Neural cell (in vitro differentiated cells): ENCODE data around the gene COL24A1. TPM values are rescaled to one million over a fixed set of nuclear protein-coding genes. Genes with fewer than 3 reads are reported as not detected.

ENCODE experiments used
- H2AFZ ChIP-seq: fragments of 200-600, 300-800 bp; sonication (generic), shearing (Covaris generic); 2 replicates; pipeline ENCODE4 v1.6.0; 2014; ENCODE audit warnings: low read depth, mild to moderate bottlenecking, antibody characterized with exemption, low read length, moderate library complexity
- H3F3A ChIP-seq: fragments of 200-600 bp; shearing (Covaris generic); 2 replicates; pipeline ENCODE4 v1.6.1; 2016; ENCODE audit warnings: mild to moderate bottlenecking, moderate library complexity, mixed read lengths, antibody characterized with exemption, low read length; ENCODE audit not compliant: insufficient read depth, poor library complexity, severe bottlenecking
- H3K27ac ChIP-seq: fragments of 200-600, 300-800 bp; sonication (generic), shearing (Covaris generic); 2 replicates; pipeline ENCODE4 v1.5.1; 2014; ENCODE audit warnings: mild to moderate bottlenecking, low read length, moderate library complexity
- H3K27me3 ChIP-seq: fragments of 300-800, 200-600 bp; sonication (generic), shearing (Covaris generic); 2 replicates; pipeline ENCODE4 v1.6.0; 2014; ENCODE audit warnings: mild to moderate bottlenecking, low read depth, low read length, moderate library complexity; ENCODE audit not compliant: insufficient read depth
- H3K36me3 ChIP-seq: fragments of 300-800, 200-600 bp; sonication (generic), shearing (Covaris generic); 2 replicates; pipeline ENCODE4 v1.5.1; 2014; ENCODE audit warnings: mild to moderate bottlenecking, antibody characterized with exemption, low read length, moderate library complexity; ENCODE audit not compliant: insufficient read depth
- H3K4me2 ChIP-seq: fragments of 300-800, 200-600 bp; sonication (generic), shearing (Covaris generic); 2 replicates; pipeline ENCODE4 v1.6.0; 2014; ENCODE audit warnings: mild to moderate bottlenecking, low read length
- H3K4me3 ChIP-seq: fragments of 300-800, 200-600 bp; sonication (generic), shearing (Covaris generic); 2 replicates; pipeline ENCODE4 v1.5.1; 2014; ENCODE audit warnings: mild to moderate bottlenecking, low read length, moderate library complexity
- H3K79me2 ChIP-seq: fragments of 200-600 bp; shearing (Covaris generic); replicated peaks from 2 replicates; pipeline ENCODE4 v1.6.0; 2014; ENCODE audit warnings: mild to moderate bottlenecking, low read length, moderate library complexity; ENCODE audit not compliant: insufficient read depth
- H3K9ac ChIP-seq: fragments of 300-800, 200-600 bp; sonication (generic), shearing (Covaris generic); 2 replicates; pipeline ENCODE4 v1.6.1; 2016; ENCODE audit warnings: mild to moderate bottlenecking, low read length, mixed read lengths
- H3K9me2 ChIP-seq: fragments of 200-600 bp; shearing (Covaris generic); 2 replicates; pipeline ENCODE4 v1.6.1; 2016; ENCODE audit warnings: mild to moderate bottlenecking, low read length, mixed read lengths; ENCODE audit not compliant: insufficient read depth
- H3K9me3 ChIP-seq: fragments of 200-600, 300-800 bp; sonication (generic), shearing (Covaris generic); 2 replicates; pipeline ENCODE4 v1.6.1; 2016; ENCODE audit warnings: mild to moderate bottlenecking, mixed run types, low read length, moderate library complexity, mixed read lengths
- H4K20me1 ChIP-seq: fragments of 200-600 bp; shearing (Covaris generic); 2 replicates; pipeline ENCODE4 v1.6.1; 2016; ENCODE audit warnings: mild to moderate bottlenecking, mixed run types; ENCODE audit not compliant: insufficient read depth
- EP300 ChIP-seq: fragments of 450-650 bp; conservative IDR thresholded peaks from 2 replicates; pipeline ENCODE4 v1.6.1; 2014; ENCODE audit warnings: antibody characterized with exemption, mild to moderate bottlenecking, moderate library complexity; ENCODE audit not compliant: poor library complexity, severe bottlenecking
- EZH2 ChIP-seq: fragments of 200-600, 300-800 bp; shearing (Covaris generic), sonication (generic); IDR thresholded peaks from 2 replicates; pipeline ENCODE4 v1.6.1; 2014; ENCODE audit warnings: antibody characterized with exemption, low read length, borderline replicate concordance, mild to moderate bottlenecking; ENCODE audit not compliant: insufficient read depth, poor library complexity, severe bottlenecking
- MXI1 ChIP-seq: fragments of 450-650 bp; conservative IDR thresholded peaks from 2 replicates; pipeline ENCODE4 v1.6.1; 2014; ENCODE audit warnings: antibody characterized with exemption, mild to moderate bottlenecking; ENCODE audit not compliant: poor library complexity, severe bottlenecking
- POLR2AphosphoS5 ChIP-seq: IDR thresholded peaks from 2 replicates; pipeline ENCODE4 v1.6.1; 2012
- RAD21 ChIP-seq: fragments of 450-650 bp; conservative IDR thresholded peaks from 2 replicates; pipeline ENCODE4 v1.6.1; 2014; ENCODE audit warnings: antibody characterized with exemption, mild to moderate bottlenecking, moderate library complexity
- SMC3 ChIP-seq: fragments of 450-650 bp; conservative IDR thresholded peaks from 2 replicates; pipeline ENCODE4 v1.6.1; 2014; ENCODE audit warnings: antibody characterized with exemption, mild to moderate bottlenecking, moderate library complexity; ENCODE audit not compliant: poor library complexity
- TAF1 ChIP-seq: IDR thresholded peaks from 2 replicates; pipeline ENCODE4 v1.6.1; 2012; ENCODE audit warnings: low read depth
- polyA plus RNA-seq: library from polyadenylated mRNA; depleted of rRNA; stranded (reverse); fragments of >200 nt; gene quantifications from 2 replicates; pipeline ENCODE4 v1.2.3, GENCODE V29; 2014
- TF ChIP-seq, protein P1 (sequence below): fragments of 450-650 bp; IDR thresholded peaks from 2 replicates; pipeline ENCODE4 v1.5.1; 2014; ENCODE audit warnings: antibody characterized with exemption, mild to moderate bottlenecking, moderate library complexity; ENCODE audit not compliant: poor library complexity, severe bottlenecking
- TF ChIP-seq, protein P2 (sequence below): IDR thresholded peaks from 2 replicates; pipeline ENCODE4 v1.6.1; 2012; ENCODE audit warnings: borderline replicate concordance

The COL24A1 gene
- polyA plus RNA-seq, 1 donor from 2014 or later = 0.19 TPM

DNA sequence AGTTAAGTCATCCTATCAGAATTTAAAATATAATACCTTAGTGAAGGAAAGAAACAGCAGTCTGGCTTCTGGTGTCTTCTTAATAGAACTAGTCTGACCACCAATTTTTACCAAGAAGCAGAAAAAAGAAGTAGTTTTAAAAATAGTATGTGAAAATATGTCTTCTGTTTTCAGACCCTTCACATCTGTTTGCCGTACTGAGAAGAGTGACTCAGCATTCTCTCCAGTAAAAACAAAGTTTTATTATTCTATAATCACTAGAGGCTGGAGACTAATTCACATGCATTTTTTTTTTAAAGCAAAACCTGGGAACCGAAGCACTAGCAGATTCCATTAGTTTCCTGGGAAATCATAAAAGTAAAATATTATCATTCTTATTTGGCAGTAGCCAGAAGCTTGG lies 163.8 kb downstream of the COL24A1 start:
- Histone ChIP-seq H3K9me3 (no peaks in the 10 kb centered on the region), H3K79me2 (no peaks in the 10 kb centered on the region), H3K27ac (no peak overlapping the region), H4K20me1 (no peaks in the 10 kb centered on the region), H3K4me3 (no peak overlapping the region), H3K4me2 (no peak overlapping the region), H3F3A (no peaks in the 10 kb centered on the region), H3K36me3 (no peaks in the 10 kb centered on the region), H3K9me2 (no peaks in the 10 kb centered on the region), H2AFZ (no peak overlapping the region), H3K9ac (no peak overlapping the region), H3K27me3 (no peaks in the 10 kb centered on the region)
- TF ChIP-seq EP300 (no peak), EZH2 (no peak), MXI1 (no peak), POLR2AphosphoS5 (no peak), SMC3 (no peak), RAD21 (no peak), TAF1 (no peak)
- TF ChIP-seq, protein P1, sequence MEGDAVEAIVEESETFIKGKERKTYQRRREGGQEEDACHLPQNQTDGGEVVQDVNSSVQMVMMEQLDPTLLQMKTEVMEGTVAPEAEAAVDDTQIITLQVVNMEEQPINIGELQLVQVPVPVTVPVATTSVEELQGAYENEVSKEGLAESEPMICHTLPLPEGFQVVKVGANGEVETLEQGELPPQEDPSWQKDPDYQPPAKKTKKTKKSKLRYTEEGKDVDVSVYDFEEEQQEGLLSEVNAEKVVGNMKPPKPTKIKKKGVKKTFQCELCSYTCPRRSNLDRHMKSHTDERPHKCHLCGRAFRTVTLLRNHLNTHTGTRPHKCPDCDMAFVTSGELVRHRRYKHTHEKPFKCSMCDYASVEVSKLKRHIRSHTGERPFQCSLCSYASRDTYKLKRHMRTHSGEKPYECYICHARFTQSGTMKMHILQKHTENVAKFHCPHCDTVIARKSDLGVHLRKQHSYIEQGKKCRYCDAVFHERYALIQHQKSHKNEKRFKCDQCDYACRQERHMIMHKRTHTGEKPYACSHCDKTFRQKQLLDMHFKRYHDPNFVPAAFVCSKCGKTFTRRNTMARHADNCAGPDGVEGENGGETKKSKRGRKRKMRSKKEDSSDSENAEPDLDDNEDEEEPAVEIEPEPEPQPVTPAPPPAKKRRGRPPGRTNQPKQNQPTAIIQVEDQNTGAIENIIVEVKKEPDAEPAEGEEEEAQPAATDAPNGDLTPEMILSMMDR = no peak
- TF ChIP-seq, protein P2, sequence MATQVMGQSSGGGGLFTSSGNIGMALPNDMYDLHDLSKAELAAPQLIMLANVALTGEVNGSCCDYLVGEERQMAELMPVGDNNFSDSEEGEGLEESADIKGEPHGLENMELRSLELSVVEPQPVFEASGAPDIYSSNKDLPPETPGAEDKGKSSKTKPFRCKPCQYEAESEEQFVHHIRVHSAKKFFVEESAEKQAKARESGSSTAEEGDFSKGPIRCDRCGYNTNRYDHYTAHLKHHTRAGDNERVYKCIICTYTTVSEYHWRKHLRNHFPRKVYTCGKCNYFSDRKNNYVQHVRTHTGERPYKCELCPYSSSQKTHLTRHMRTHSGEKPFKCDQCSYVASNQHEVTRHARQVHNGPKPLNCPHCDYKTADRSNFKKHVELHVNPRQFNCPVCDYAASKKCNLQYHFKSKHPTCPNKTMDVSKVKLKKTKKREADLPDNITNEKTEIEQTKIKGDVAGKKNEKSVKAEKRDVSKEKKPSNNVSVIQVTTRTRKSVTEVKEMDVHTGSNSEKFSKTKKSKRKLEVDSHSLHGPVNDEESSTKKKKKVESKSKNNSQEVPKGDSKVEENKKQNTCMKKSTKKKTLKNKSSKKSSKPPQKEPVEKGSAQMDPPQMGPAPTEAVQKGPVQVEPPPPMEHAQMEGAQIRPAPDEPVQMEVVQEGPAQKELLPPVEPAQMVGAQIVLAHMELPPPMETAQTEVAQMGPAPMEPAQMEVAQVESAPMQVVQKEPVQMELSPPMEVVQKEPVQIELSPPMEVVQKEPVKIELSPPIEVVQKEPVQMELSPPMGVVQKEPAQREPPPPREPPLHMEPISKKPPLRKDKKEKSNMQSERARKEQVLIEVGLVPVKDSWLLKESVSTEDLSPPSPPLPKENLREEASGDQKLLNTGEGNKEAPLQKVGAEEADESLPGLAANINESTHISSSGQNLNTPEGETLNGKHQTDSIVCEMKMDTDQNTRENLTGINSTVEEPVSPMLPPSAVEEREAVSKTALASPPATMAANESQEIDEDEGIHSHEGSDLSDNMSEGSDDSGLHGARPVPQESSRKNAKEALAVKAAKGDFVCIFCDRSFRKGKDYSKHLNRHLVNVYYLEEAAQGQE = no peak

DNA sequence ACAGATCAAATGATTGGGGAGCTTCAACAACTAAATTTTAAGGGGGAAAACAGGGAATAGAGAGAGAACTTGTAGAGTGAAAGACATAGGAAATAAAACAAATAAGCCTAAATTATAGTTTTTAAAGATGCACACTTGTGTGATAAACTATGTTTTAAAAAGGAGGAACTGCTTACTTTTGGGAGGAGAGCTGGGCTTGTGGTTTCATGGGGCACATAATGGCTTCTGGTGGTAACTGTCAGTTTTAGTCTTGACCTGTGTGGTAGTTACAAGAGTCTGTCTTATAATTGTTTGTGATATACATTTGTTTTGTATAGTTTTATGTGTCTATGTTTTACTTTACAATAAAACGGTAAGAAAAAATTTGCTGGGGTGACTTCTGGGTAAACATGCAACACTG lies 165.3 kb downstream of the COL24A1 start:
- no peak for TF ChIP-seq SMC3
- TF ChIP-seq TAF1 = no peak
- no peak for TF ChIP-seq EP300
- no peak for TF ChIP-seq MXI1
- TF ChIP-seq, protein P1 = no peak
- TF ChIP-seq, protein P2 = no peak
- TF ChIP-seq RAD21 = no peak
- no peak for TF ChIP-seq EZH2
- TF ChIP-seq POLR2AphosphoS5 = no peak
- no peak overlapping the region for H3K4me2 ChIP-seq
- H2AFZ ChIP-seq = no peak overlapping the region
- H3K4me3 ChIP-seq = no peak overlapping the region
- H4K20me1 ChIP-seq = no peaks in the 10 kb centered on the region
- H3K9me2 ChIP-seq = no peaks in the 10 kb centered on the region
- no peak overlapping the region for H3K27ac ChIP-seq
- H3K79me2 ChIP-seq = no peaks in the 10 kb centered on the region
- no peaks in the 10 kb centered on the region for H3K9me3 ChIP-seq
- H3F3A ChIP-seq = no peaks in the 10 kb centered on the region
- H3K36me3 ChIP-seq = no peaks in the 10 kb centered on the region
- H3K27me3 ChIP-seq = no peaks in the 10 kb centered on the region
- no peak overlapping the region for H3K9ac ChIP-seq
